22Rv1 (cell line): ENCODE results near the gene TCF7L2.

Experiments used
- CTCF ChIP-seq: fragments of 450-650 bp; IDR thresholded peaks from 2 replicates; pipeline ENCODE4 v1.5.1; 2017; ENCODE audit warnings: mild to moderate bottlenecking
- ZFX ChIP-seq: fragments of 450-650 bp; IDR thresholded peaks from 2 replicates; pipeline ENCODE4 v1.6.1; 2017; ENCODE audit warnings: antibody characterized with exemption, borderline replicate concordance

- TF ChIP-seq CTCF (no peak), ZFX (no peak)
Observed at GRCh38 chr10:113030453-113030852, 80.4 kb downstream of the TCF7L2 start.
